GM06990 (cell line): Measurements from ENCODE around the gene MPP3.

Source experiments
- DNase-seq: peaks from one replicate; pipeline ENCODE4 v3.0.0-alpha.2; 2011; ENCODE audit not compliant: insufficient read length; ENCODE audit errors: extremely low read depth
- H3K27me3 ChIP-seq: replicated peaks from 2 replicates; pipeline ENCODE4 v1.6.0; 2011; ENCODE audit warnings: low read length; ENCODE audit not compliant: control insufficient read depth, insufficient read depth
- H3K36me3 ChIP-seq: 2 replicates; pipeline ENCODE4 v1.5.1; 2011; ENCODE audit warnings: low read length; ENCODE audit not compliant: control insufficient read depth, insufficient read depth
- H3K4me3 ChIP-seq: replicated peaks from 2 replicates; pipeline ENCODE4 v1.5.1; 2011; ENCODE audit warnings: low read depth, mild to moderate bottlenecking, control low read depth, low read length
- CTCF ChIP-seq: IDR thresholded peaks from 2 replicates; pipeline ENCODE4 v1.5.1; 2011; ENCODE audit warnings: low read length, control low read depth, mild to moderate bottlenecking, inconsistent platforms; ENCODE audit not compliant: insufficient read depth, poor library complexity, severe bottlenecking

MPP3 gene

DNA sequence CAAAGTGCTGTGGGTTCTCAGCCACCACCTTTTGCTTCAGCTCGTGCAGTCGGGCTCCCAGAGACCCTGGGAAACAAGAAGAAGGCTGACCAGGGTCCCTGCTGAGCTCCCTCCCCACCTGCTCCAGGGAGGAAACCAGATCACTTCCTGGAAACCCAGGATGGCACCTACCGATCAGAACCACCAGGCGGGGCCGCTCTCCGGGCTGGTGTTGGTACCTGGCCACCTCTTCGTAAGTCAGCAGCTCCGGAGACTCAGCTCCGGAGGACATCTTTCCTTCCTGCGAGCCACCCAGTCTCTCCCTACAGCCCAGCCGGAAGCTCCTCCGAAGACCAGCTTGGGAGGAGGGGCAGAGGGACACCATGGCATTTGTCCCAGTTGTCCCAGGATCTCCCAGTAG is 18.9 kb downstream of the MPP3 start:
- H3K27me3 ChIP-seq: no peaks in the 10 kb centered on the region; the same call in none of the 2 replicates
- no peaks in the 10 kb centered on the region for H3K36me3 ChIP-seq
- no peak for TF ChIP-seq CTCF
- no peak overlapping the region for H3K4me3 ChIP-seq
- DNase-seq: no peak

GRCh38 chr17:43813386-43813785 is 19.6 kb downstream of the MPP3 start:
- H3K36me3 ChIP-seq: no peaks in the 10 kb centered on the region
- no peak for TF ChIP-seq CTCF
- no peak for DNase-seq
- no peaks in the 10 kb centered on the region; the same call in none of the 2 replicates for H3K27me3 ChIP-seq
- no peak overlapping the region for H3K4me3 ChIP-seq

DNA sequence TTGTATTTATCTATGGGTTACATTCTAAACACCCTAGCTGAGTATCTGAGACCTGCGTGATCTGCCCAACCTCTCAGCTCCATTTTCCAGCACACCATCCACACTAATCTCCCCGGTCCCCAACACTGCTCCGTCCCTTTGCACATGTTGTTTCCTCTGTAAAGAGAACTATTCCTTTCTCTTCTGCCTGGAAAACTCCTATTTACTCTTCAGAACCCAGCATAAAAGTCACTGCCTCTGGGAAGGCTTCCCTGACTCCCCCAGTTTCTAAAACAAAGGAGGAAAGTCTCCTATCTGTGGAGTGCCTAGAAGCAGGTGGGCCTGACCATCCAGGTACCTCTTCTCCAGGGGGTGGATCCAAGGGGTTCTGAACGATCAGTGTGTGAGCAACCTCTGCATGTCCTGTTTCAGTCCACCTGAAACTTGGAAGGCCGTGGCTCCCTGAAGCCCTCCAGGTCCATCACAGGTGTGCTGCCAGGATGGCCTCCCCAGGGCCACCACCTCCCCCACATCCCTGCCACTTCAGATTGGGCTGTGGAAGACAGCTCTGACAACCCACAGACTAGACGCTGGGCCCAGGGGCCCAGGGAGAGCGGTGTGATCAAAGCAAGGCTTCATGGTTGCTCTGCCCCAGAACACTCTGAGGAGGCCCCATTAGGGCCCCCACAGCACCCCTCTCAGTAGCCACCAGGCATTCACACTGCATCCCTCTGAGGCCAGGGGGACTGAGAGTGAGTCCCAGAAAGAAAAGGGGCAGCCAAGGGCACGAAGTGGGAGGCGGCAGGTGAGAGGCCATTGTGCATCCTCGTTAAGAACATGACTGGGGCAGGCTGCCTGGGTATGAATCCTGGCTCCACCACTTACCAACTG is 20.3 kb downstream of the MPP3 start:
- H3K27me3 ChIP-seq: no peaks in the 10 kb centered on the region; the same call in none of the 2 replicates
- H3K36me3 ChIP-seq: no peaks in the 10 kb centered on the region
- no peak for DNase-seq
- no peak for TF ChIP-seq CTCF
- no peak overlapping the region for H3K4me3 ChIP-seq

- DNase-seq: no peak
- Histone ChIP-seq H3K36me3 (no peaks in the 10 kb centered on the region), H3K27me3 (no peaks in the 10 kb centered on the region; the same call in none of the 2 replicates), H3K4me3 (no peak overlapping the region)
- TF ChIP-seq CTCF: no peak
Observed at GRCh38 chr17:43810823-43811222, 22.1 kb downstream of the MPP3 start.

DNA sequence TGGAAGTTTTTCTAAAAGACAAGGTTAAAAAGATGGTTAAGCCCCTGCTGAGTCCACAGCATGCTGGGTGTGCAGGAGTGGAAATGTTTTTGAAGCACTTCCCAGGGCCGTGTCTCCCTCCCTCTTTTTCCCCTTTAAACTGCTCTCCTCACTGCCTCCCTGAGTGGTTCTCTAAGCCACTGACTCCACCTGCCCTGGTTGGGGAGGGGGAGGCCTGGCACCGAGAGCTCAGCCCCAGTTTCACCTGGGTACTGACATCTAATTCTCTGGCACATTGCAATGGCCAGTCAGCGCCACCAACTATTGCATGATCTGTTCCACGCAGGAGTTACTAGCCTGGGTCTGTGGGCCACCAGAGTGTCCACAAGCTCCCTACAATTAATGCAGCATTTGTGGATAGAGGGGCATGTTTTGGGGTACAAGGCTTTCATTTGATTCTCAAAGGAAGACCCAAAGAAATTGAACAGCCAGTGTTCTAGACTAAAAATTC is 22.7 kb downstream of the MPP3 start:
- DNase-seq: no peak
- no peaks in the 10 kb centered on the region for H3K36me3 ChIP-seq
- H3K4me3 ChIP-seq: no peak overlapping the region
- TF ChIP-seq CTCF: no peak
- no peaks in the 10 kb centered on the region; the same call in none of the 2 replicates for H3K27me3 ChIP-seq
